Right lobe of liver (tissue), 6 donors: ENCODE data around the gene RAF1. TPM values are rescaled to one million over a fixed set of nuclear protein-coding genes. Genes with fewer than 3 reads are reported as not detected.
"Not testable (repeated sequence)": the region's sequence is repeated elsewhere in the genome, so short reads cannot be mapped to it uniquely, and the experiment has no call there.

Experiments
- ATAC-seq, 4 donors: fragments of 200-7000 bp; cut with Tn5 transposase; one replicate each; pipeline ENCODE4 v1.9.1; 2020; ENCODE audit warnings: mild to moderate bottlenecking in 4 of 4, moderate library complexity in 4 of 4
- DNase-seq, 3 donors: peaks; one replicate each; pipeline ENCODE4 v3.0.0-alpha.2; 2020
- H3K27ac ChIP-seq, 3 donors: fragments of 200-600 bp; one replicate each; pipeline ENCODE4 v1.8.0; 2022
- H3K27me3 ChIP-seq, 2 donors: fragments of 200-600 bp; one replicate each; pipeline ENCODE4 v1.8.0; 2022
- H3K36me3 ChIP-seq, 4 donors: fragments of 200-600 bp; sonication (generic) in 1 of 4; one replicate each; pipeline versions ENCODE4 v1.5.1 to v1.8.0; 2017 to 2022; ENCODE audit warnings: control low read depth in 1 of 4
- H3K4me1 ChIP-seq, 4 donors: fragments of 200-600 bp; sonication (generic) in 1 of 4; one replicate each; pipeline versions ENCODE4 v1.5.1 to v1.8.0; 2017 to 2022; ENCODE audit warnings: control low read depth in 1 of 4
- H3K4me3 ChIP-seq, 3 donors: fragments of 200-600 bp; one replicate each; pipeline ENCODE4 v1.8.0; 2022
- H3K9me3 ChIP-seq, 4 donors: fragments of 200-600 bp; sonication (generic) in 1 of 4; one replicate each; pipeline versions ENCODE4 v1.5.1 to v1.8.0; 2017 to 2022; ENCODE audit warnings: control low read depth in 1 of 4
- CTCF ChIP-seq, 4 donors: fragments of 200-600 bp in 3 of 4; fragments of 450-650 bp in 1 of 4; IDR thresholded peaks; one replicate each; pipeline versions ENCODE4 v1.5.1 to v1.8.0; 2016 to 2022; ENCODE audit warnings: antibody characterized with exemption in 4 of 4, mild to moderate bottlenecking in 2 of 4
- POLR2A ChIP-seq: fragments of 450-650 bp; IDR thresholded peaks from one replicate; pipeline ENCODE4 v1.6.1; 2017; ENCODE audit warnings: antibody characterized with exemption, mild to moderate bottlenecking
- WGBS: methylation state at CpG from one replicate; pipeline ENCODE4 v1.1.6; 2018; ENCODE audit warnings: low coverage, low lambda C conversion rate; ENCODE audit not compliant: insufficient coverage; ENCODE audit errors: missing lambda C conversion rate; 5-methylcytosine and 5-hydroxymethylcytosine counted together
- intact Hi-C, 2 donors: fragments of 100-400 bp; cut with DNase I; formaldehyde crosslinking; loops; one replicate each; pipeline versions ENCODE4 v1.11.2 to v1.14.1; 2022
- total RNA-seq, 6 experiments: library from RNA; depleted of rRNA in 2 of 6; stranded (reverse); fragments of >200 nt in 2 of 6; fragmentation: NEBNext Ultra II Directional in 3 of 6; extraction: Animal tissue kit (Norgen Biotek cat#: 25700) in 3 of 6; gene quantifications; one replicate each; pipeline versions ENCODE4 v1.1.0 to v1.2.4, GENCODE V29; 2016 to 2023
- donor health status: DM: no; HTN: yes; CAD: no.
- donor health status: DM: no; HTN: no; CAD: no.
- donor health status: DM: no; HTN: no; CAD: no.
- donor health status: DM: no; HTN: yes; CAD: no.
- donor health status: DM: no; HTN: yes; CAD: no.

The RAF1 gene
- total RNA-seq, 6 experiments from 2014 or later = 55.7 to 72.8 (median 60.4) TPM

- Histone ChIP-seq H3K27me3 (no peaks in the 10 kb centered on the region), H3K4me1 (peaks cover 0 to 9% (median 4%) of the 10 kb centered on the region in 4 donors), H3K9me3 (no peaks in the 10 kb centered on the region), H3K36me3 (no peaks in the 10 kb centered on the region), H3K27ac (no peak overlapping the region), H3K4me3 (no peak overlapping the region)
- intact Hi-C loops = no loop called here
- DNase-seq (no peak), ATAC-seq (no peak)
- TF ChIP-seq CTCF (IDR thresholded peaks at IDR 0.05) (no peak), POLR2A (no peak)
- WGBS = 89% methylated on average over 5 of the region's 9 CpGs
Observed at GRCh38 chr3:12675115-12675810, 11.3 kb upstream of the RAF1 start.

- 48% methylated on average over 5 of the region's 10 CpGs for WGBS
- ATAC-seq, H3K27me3 ChIP-seq, H3K4me3 ChIP-seq, H3K27ac ChIP-seq, H3K36me3 ChIP-seq, H3K9me3 ChIP-seq, intact Hi-C loops, H3K4me1 ChIP-seq, DNase-seq: not testable (repeated sequence)
Observed at GRCh38 chr3:12673956-12674736, 10.2 kb upstream of the RAF1 start.

- H3K27ac ChIP-seq = peak overlapping the region in 2 of 3 donors; percentile 60 to 75
- DNase-seq = no peak
- peak in 1 of 4 donors; percentile 3 for ATAC-seq
- H3K9me3 ChIP-seq = no peaks in the 10 kb centered on the region
- H3K27me3 ChIP-seq = no peaks in the 10 kb centered on the region
- H3K4me3 ChIP-seq = no peak overlapping the region
- peaks cover 0 to 9% (median 4%) of the 10 kb centered on the region in 4 donors for H3K4me1 ChIP-seq
- TF ChIP-seq POLR2A = no peak
- intact Hi-C loops = no loop called here
- 76% methylated on average over 3 of the region's 3 CpGs for WGBS
- no peaks in the 10 kb centered on the region for H3K36me3 ChIP-seq
Observed at GRCh38 chr3:12671120-12671450, 7.2 kb upstream of the RAF1 start.

GRCh38 chr3:12670365-12671119, 6.6 kb upstream of the RAF1 start:
- no peak for TF ChIP-seq POLR2A
- peak in 1 of 4 donors; percentile 9 for TF ChIP-seq CTCF (IDR thresholded peaks at IDR 0.05)
- intact Hi-C loops = no loop called here
- Histone ChIP-seq H3K4me1 (peaks cover 0 to 9% (median 4%) of the 10 kb centered on the region in 4 donors), H3K36me3 (no peaks in the 10 kb centered on the region), H3K9me3 (no peaks in the 10 kb centered on the region), H3K27me3 (no peaks in the 10 kb centered on the region), H3K4me3 (no peak overlapping the region), H3K27ac (peak overlapping the region in 2 of 3 donors; percentile 61 to 75)
- 43% methylated on average over 3 of the region's 10 CpGs for WGBS
- ATAC-seq (peak; percentile 98 to 99 (median 99)), DNase-seq (peak; percentile 79 to 89 (median 89))

- peak overlapping the region; percentile 98 to 100 (median 99) for H3K27ac ChIP-seq
- H3K36me3 ChIP-seq = no peaks in the 10 kb centered on the region
- H3K4me3 ChIP-seq = peak overlapping the region; percentile 77 to 93 (median 85)
- TF ChIP-seq CTCF (IDR thresholded peaks at IDR 0.05) (no peak), POLR2A (no peak)
- no peaks in the 10 kb centered on the region for H3K27me3 ChIP-seq
- intact Hi-C loops = no loop called here
- ATAC-seq = peak; percentile 47 to 68 (median 60)
- 0% methylated on average over 31 of the region's 45 CpGs for WGBS
- peaks cover 0 to 33% (median 17%) of the 10 kb centered on the region in 4 donors for H3K4me1 ChIP-seq
- no peaks in the 10 kb centered on the region for H3K9me3 ChIP-seq
- DNase-seq = peak in 2 of 3 donors; percentile 73 to 74
Observed at GRCh38 chr3:12663401-12663935, 449 bp downstream of the RAF1 start.
